Measurements from ENCODE around the gene TEX29. TPM values are rescaled to one million over a fixed set of nuclear protein-coding genes. Genes with fewer than 3 reads are reported as not detected.

The TEX29 gene
- total RNA-seq, 8 experiments from 2014 or later = 0.42 to 1.00 TPM; not detected in 6

DNA sequence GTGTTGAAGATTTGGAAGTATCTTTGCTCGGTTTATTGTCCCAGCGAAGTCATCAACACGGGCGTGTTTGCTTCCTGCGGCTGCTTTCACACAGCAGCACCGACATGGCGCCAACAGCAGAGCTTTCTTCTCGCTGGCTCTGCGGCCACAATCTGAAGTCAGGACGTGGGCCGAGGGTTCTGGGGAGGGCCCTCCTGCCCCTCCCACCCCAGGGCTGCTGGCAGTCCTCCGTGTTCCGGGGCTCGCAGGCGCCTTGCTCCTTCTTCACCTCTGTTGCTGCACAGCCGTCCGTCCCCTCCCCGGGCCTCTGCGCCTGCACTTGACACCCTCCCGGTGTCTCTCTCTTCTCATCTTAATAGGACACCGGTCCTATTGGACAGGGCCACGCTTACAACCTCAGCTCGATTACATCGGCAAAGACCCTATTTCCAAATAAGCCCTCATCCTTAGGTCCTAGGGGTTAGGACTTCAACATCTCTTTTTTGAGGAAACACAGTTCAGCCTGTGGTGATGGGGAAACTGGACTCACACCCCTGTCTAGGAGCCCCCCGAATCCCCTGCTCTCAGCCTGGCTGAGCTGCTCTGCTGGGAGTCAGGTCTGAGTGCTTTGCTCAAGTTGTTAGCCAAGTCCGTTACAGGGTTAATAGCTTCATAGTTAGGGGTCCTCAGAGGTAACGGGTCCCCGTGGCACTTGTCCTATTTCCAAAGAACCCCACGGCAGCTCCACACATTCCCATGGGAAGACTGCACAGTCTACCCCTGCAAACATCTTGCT, 2.7 kb upstream of the TEX29 start:
- WGBS, 10 experiments = 85 to 100% (median 96%) methylated on average over 2 to 13 of the region's 29 CpGs; no CpG with 5 or more reads in 3 of the 10 experiments
- no peak for ATAC-seq (replicated peaks in 6 of 8)

DNA sequence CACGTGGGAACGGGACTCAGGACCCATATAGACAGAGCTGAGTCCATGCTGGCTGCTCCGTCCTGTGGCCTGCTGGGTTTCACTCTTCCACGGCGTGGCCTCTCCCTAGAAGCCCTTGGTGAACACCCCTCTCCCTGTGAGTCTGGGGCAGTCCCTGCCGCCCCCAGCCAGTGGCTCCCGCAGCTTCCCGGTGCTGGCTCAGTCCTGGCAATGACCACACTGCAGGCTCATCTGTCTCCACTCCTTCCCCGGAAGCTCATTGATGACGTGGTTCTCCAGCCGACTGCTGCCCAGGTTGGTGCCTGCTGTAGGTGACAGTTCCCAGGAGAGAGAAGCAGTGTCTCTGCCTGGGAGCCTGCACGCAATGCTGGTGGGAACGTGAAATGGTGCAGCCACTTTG, 2.1 kb upstream of the TEX29 start:
- in situ Hi-C loops (cut with MboI; ENCODE audit: low pct_unique_long_range_greater_than_20kb in 2 of 9, low sequenced_read_pairs in 9 of 9, unreplicated experiment in 9 of 9) = no loop called here
- no peak overlapping the region for H3K4me3 ChIP-seq
- no peak for ATAC-seq (replicated peaks in 6 of 8)
- H3K27ac ChIP-seq = no peak overlapping the region
- 40 to 87% (median 75%) methylated on average over 1 to 6 of the region's 13 CpGs; no CpG with 5 or more reads in 6 of the 10 experiments for WGBS, 10 experiments
- no peaks in the 10 kb centered on the region for H3K4me1 ChIP-seq (replicated peaks in 1 of 2)

More for the DNA sequence above, 2.7 kb upstream of the TEX29 start:
- no peak overlapping the region for H3K27ac ChIP-seq
- in situ Hi-C loops (cut with MboI; ENCODE audit: low pct_unique_long_range_greater_than_20kb in 2 of 9, low sequenced_read_pairs in 9 of 9, unreplicated experiment in 9 of 9) = no loop called here
- no peaks in the 10 kb centered on the region for H3K4me1 ChIP-seq (replicated peaks in 1 of 2)
- H3K4me3 ChIP-seq = no peak overlapping the region

DNA sequence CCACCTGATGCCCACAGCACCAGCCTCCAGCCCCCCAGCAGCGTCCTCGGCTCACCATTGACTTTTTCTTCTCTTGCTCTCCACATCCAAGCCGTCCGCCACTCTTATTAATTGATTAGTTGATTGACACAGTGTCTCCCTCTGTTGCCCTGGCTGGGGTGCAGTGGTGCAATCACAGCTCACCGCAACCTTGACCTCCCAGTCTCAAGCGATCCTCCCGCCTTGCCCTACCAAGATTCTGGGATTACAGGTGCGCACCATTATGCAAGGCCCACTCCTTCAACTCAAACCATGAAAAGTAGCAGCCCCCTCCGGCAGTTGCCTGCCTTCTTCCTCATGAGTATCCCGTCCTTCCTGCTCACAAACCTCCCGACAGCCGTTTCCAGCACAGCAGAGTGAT, 921 bp upstream of the TEX29 start:
- no peak overlapping the region for H3K4me3 ChIP-seq
- no peaks in the 10 kb centered on the region for H3K4me1 ChIP-seq (replicated peaks in 1 of 2)
- no peak for ATAC-seq (replicated peaks in 6 of 8)
- in situ Hi-C loops (cut with MboI; ENCODE audit: low pct_unique_long_range_greater_than_20kb in 2 of 9, low sequenced_read_pairs in 9 of 9, unreplicated experiment in 9 of 9) = no loop called here
- H3K27ac ChIP-seq = no peak overlapping the region
- WGBS, 10 experiments = 82 to 100% (median 95%) methylated on average over 2 to 8 of the region's 12 CpGs; no CpG with 5 or more reads in 2 of the 10 experiments

DNA sequence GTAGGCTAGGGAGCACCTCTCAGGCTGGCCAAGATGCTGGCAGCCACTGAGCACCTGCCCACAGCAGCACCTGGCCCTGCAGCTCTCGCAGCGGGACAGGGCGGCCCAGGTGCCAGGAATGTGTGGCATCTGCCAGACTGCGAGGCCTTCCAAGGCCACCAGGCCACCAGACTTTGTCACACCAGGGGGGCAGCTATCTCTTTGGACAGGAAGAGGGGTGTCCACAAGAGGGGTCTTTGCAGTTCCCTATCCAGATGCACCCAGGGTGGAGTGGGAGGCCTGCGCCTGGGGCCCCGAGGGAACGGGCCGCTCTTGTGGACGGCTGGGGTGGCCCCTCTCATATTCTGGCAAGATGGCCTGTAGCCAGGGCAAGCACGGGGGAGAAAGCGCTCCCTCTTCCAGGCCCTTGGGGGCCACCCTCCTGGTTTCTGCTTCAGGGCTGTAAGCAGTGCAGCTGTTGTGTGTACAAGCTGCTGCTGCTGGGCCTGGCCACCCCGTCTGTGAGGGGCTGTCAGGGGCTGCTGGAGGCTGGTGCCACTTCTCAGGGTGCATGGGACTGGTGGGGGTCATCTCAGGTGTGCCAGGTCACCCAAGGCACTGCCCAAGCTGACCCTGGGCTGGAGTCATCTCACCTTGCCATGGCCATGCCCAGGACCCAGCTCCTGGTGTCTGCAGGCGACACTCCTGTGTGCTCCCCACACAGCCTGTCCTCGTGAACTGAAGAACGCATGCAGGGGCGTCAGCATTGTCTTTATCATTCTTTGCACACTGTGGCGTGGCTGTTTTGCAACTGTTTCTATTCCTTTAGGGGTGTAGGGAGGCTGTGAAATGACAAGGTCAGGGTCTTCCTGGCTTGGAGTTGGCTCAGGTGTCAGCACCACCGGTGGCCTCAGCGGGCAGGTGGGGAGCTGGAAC, 1.8 kb downstream of the TEX29 start:
- H3K4me1 ChIP-seq (replicated peaks in 1 of 2) = no peaks in the 10 kb centered on the region
- in situ Hi-C loops (cut with MboI; ENCODE audit: low pct_unique_long_range_greater_than_20kb in 2 of 9, low sequenced_read_pairs in 9 of 9, unreplicated experiment in 9 of 9) = no loop called here
- 80 to 100% (median 95%) methylated on average over 1 to 4 of the region's 19 CpGs; no CpG with 5 or more reads in 6 of the 10 experiments for WGBS, 10 experiments
- no peak overlapping the region for H3K4me3 ChIP-seq
- ATAC-seq (replicated peaks in 6 of 8) = no peak
- no peak overlapping the region for H3K27ac ChIP-seq

DNA sequence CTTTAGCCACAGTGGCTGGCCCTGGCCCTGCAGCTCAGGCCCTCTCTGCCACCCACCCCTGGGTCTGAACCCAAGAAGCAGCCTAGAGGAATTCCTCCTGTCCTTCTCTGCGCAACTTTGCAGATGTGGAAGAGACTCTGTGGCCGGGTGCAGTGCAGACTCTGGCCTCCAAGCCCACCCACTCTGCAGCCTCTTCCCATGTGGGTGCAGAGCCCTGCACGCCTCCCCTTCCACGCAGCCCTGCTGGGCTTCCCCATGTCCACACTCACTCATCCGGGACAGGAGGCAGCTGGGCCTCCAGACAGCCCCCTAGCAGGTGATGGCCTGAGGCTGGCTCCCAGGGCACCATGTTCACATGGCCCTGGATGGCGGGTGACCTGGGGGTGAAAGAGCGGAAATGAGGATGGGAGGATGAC, 2.5 kb downstream of the TEX29 start:
- in situ Hi-C loops (cut with MboI; ENCODE audit: low pct_unique_long_range_greater_than_20kb in 2 of 9, low sequenced_read_pairs in 9 of 9, unreplicated experiment in 9 of 9) = no loop called here
- no peak overlapping the region for H3K4me3 ChIP-seq
- ATAC-seq (replicated peaks in 6 of 8) = no peak
- H3K4me1 ChIP-seq (replicated peaks in 1 of 2) = no peaks in the 10 kb centered on the region
- whole genome bisulfite sequencing, 10 experiments = 50 to 80% (median 79%) methylated on average over 1 to 2 of the region's 7 CpGs; no CpG with 5 or more reads in 7 of the 10 experiments
- no peak overlapping the region for H3K27ac ChIP-seq

DNA sequence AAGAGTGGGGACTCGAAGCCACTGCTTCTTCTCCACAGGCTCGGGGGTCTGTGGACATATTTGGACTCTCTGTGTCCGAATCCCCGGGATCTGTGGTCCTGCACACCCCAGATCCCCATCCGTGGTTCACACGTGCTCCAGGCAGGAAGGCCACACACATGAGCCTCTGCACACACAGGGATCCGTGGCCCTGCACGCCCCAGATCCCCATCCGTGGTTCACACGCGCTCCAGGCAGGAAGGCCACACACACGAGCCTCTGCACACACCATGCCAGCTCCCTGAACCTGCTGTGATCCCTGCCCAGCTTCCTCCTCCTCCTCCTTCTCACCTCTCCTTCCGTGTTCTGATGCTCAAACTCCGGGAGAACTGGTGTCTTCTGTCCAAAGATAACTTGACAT, 3.1 kb downstream of the TEX29 start:
- Histone ChIP-seq H3K4me1 (replicated peaks in 1 of 2) (no peaks in the 10 kb centered on the region), H3K4me3 (no peak overlapping the region), H3K27ac (no peak overlapping the region)
- in situ Hi-C loops (cut with MboI; ENCODE audit: low pct_unique_long_range_greater_than_20kb in 2 of 9, low sequenced_read_pairs in 9 of 9, unreplicated experiment in 9 of 9) = no loop called here
- 40 to 75% (median 63%) methylated on average over 1 to 10 of the region's 14 CpGs; no CpG with 5 or more reads in 6 of the 10 experiments for WGBS, 10 experiments
- no peak for ATAC-seq (replicated peaks in 6 of 8)

DNA sequence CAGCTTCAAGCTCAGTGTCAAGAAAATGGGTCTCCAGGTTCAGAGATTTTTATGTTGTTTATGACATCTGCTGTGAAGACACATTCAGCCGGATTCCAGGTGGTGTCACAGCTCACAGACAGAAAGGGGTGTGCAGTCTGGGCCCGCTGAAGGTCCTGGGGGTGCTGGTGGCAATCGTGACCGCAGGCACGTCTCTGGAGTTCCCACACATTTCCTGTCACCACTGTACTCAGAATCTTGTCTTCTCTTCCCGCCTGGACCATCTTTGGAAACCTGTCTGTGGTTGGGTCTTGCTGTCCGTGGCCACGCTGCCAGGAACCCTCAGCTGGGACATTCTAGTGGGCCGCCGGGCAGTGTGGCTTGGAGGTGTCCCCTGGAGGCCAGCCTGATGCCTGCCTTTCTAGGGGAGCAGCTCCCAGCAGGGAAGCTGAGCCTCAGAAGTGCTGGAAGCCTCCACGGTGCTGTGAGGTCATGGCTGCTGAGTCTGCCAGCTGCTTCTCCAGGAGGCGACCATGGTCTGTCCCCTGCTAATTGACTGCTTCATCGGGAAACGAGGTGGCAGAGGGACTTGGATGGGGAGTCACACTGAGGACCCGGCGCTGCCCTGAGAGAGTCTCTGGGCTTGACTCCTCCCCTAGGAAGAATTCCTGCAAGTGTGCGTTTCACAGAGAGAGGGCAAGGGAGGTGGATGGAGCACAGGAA, 3.7 kb downstream of the TEX29 start:
- no peak overlapping the region for H3K4me3 ChIP-seq
- no peak overlapping the region for H3K27ac ChIP-seq
- H3K4me1 ChIP-seq (replicated peaks in 1 of 2) = no peaks in the 10 kb centered on the region
- in situ Hi-C loops (cut with MboI; ENCODE audit: low pct_unique_long_range_greater_than_20kb in 2 of 9, low sequenced_read_pairs in 9 of 9, unreplicated experiment in 9 of 9) = no loop called here
- 6 to 100% (median 79%) methylated on average over 1 to 6 of the region's 17 CpGs; no CpG with 5 or more reads in 3 of the 10 experiments for WGBS, 10 experiments
- peak in 2 of 8 experiments; percentile 28 to 64 for ATAC-seq (replicated peaks in 6 of 8)

DNA sequence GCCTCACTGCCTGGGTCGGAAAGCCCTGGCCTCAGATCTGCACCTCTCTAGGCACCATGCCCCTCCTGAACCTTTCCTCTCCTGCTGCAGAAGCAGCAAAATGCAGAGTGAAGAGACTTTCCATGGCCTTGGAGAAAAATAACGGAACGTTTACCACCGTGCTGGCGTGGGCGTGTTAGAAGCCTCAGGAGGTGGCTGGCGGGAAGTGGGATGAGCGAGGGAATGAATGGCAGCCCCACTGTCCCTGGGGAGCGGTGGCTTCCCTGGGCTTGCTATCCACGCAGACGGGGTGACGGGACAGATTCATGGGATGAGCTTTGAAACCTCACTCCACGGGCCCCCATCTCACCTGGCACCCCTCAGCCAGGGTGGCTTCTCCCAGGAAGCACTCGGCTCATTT, 4.3 kb downstream of the TEX29 start:
- in situ Hi-C loops (cut with MboI; ENCODE audit: low pct_unique_long_range_greater_than_20kb in 2 of 9, low sequenced_read_pairs in 9 of 9, unreplicated experiment in 9 of 9) = no loop called here
- Histone ChIP-seq H3K27ac (no peak overlapping the region), H3K4me3 (no peak overlapping the region), H3K4me1 (replicated peaks in 1 of 2) (no peaks in the 10 kb centered on the region)
- WGBS, 10 experiments = 29 to 100% (median 73%) methylated on average over 1 to 5 of the region's 14 CpGs; no CpG with 5 or more reads in 6 of the 10 experiments
- no peak for ATAC-seq (replicated peaks in 6 of 8)

DNA sequence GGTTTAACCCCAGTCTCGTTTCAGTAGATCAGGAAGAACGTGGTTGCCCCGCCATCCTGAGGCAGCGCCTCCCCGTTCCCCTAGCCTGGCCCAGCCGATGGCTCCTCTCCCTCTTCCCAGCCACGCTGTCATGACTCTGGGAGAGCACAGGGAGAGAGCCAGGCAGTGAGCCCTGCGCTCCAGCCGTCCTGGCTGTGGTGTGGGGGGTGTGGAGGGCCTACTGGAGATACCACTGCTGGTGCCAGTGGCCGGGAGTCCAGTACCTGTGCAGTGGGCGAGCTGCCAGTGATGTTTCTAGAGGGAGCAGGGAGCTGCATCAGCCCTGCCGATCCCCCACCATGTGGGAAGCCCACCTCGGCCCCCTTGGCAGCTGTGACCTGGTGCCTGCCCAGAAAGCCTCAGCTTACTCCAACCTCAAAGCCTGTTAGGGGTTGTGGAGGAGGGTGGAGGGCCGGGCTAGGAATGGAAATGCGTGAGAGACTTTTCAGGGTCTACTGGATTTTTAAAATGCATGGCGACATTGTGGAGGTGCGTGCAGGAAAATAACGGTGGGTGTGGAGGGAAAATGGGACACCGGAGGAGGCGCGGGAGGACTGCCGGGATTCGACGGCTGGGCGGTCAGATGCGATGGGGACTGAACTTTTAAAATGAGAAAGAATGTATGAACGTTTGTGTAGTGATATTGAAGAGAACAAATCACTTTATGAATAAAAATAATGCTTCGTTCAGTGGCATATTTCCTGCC, 4.9 kb downstream of the TEX29 start:
- Histone ChIP-seq H3K27ac (no peak overlapping the region), H3K4me3 (no peak overlapping the region), H3K4me1 (replicated peaks in 1 of 2) (no peaks in the 10 kb centered on the region)
- ATAC-seq (replicated peaks in 6 of 8) = no peak
- WGBS, 10 experiments = 65 to 96% (median 85%) methylated on average over 6 to 16 of the region's 28 CpGs; no CpG with 5 or more reads in 2 of the 10 experiments
- in situ Hi-C loops (cut with MboI; ENCODE audit: low pct_unique_long_range_greater_than_20kb in 2 of 9, low sequenced_read_pairs in 9 of 9, unreplicated experiment in 9 of 9) = no loop called here

DNA sequence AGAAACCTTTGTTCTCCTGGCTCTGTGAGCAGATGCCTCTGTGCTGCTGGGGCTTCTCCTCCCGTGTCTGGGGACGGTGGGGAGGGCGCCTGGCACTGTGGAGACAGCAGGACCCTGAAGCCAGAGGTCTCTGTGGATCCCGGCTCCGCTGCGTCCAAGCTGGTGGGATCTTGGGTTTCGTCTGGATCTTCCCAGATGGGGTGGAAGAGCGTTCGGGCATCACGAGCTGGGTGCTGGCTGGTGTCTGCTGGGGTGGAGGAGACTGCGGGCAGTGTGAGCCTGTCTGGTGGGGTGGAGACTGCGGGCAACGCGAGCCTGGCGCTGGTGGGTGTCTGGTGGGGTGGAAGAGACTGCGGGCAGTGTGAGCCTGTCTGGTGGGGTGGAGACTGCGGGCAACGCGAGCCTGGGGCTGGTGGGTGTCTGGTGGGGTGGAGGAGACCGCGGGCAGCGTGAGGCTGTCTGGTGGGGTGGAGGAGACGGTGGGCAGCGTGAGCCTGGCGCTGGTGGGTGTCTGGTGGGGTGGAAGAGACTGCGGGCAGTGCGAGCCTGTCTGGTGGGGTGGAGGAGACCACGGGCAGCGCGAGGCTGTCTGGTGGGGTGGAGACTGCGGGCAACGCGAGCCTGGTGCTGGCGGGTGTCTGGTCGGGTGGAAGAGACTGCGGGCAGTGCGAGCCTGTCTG, 5.6 kb downstream of the TEX29 start:
- in situ Hi-C loops (cut with MboI; ENCODE audit: low pct_unique_long_range_greater_than_20kb in 2 of 9, low sequenced_read_pairs in 9 of 9, unreplicated experiment in 9 of 9) = no loop called here
- H3K4me3 ChIP-seq = no peak overlapping the region
- no peak overlapping the region for H3K27ac ChIP-seq
- ATAC-seq (replicated peaks in 6 of 8) = no peak
- no peaks in the 10 kb centered on the region for H3K4me1 ChIP-seq (replicated peaks in 1 of 2)
- WGBS, 10 experiments = 0 to 89% (median 56%) methylated on average over 1 to 6 of the region's 37 CpGs; no CpG with 5 or more reads in 6 of the 10 experiments

DNA sequence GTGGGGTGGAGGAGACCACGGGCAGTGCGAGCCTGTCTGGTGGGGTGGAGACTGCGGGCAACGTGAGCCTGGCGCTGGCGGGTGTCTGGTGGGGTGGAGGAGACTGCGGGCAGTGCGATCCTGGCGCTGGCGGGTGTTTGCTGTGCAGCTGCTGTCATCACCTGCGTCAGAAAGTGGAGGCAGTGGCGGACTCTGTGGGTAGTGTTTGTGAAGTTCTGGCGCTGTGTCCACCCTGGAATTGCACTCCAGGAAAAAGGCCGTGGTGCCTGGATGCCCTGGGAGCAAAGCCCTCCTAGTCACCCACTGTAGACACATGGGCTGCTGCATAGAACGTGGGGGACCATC, 6.2 kb downstream of the TEX29 start:
- Histone ChIP-seq H3K4me3 (no peak overlapping the region), H3K27ac (no peak overlapping the region), H3K4me1 (replicated peaks in 1 of 2) (no peaks in the 10 kb centered on the region)
- no peak for ATAC-seq (replicated peaks in 6 of 8)
- WGBS, 10 experiments = 30 to 92% methylated on average over 2 to 5 of the region's 15 CpGs; no CpG with 5 or more reads in 8 of the 10 experiments
- in situ Hi-C loops (cut with MboI; ENCODE audit: low pct_unique_long_range_greater_than_20kb in 2 of 9, low sequenced_read_pairs in 9 of 9, unreplicated experiment in 9 of 9) = no loop called here
